ENCODE data around the gene WWC1. TPM values are rescaled to one million over a fixed set of nuclear protein-coding genes. Genes with fewer than 3 reads are reported as not detected.
"Not testable (repeated sequence)": the region's sequence is repeated elsewhere in the genome, so short reads cannot be mapped to it uniquely, and the experiment has no call there.

The WWC1 gene
- total RNA-seq, 3 donors from 2014 or later, result 0.86 to 5.0 (median 1.7) TPM

GRCh38 chr5:168327019-168327421 lies 35.6 kb downstream of the WWC1 start:
- peaks cover 23% of the 10 kb centered on the region for H3K27me3 Mint-ChIP-seq (ENCODE audit: low read depth)
- H3K36me3 Mint-ChIP-seq (ENCODE audit: insufficient read depth), result no peaks in the 10 kb centered on the region
- no peak overlapping the region for H3K4me3 Mint-ChIP-seq
- no peaks in the 10 kb centered on the region for H3K4me1 Mint-ChIP-seq (ENCODE audit: low read depth)
- no peak for ATAC-seq
- DNase-seq, result no peak
- no peaks in the 10 kb centered on the region for H3K9me3 Mint-ChIP-seq

- no peak for DNase-seq
- Mint-ChIP-seq H3K27me3 (ENCODE audit: low read depth) (peaks cover 23% of the 10 kb centered on the region), H3K4me3 (no peak overlapping the region), H3K4me1 (ENCODE audit: low read depth) (no peaks in the 10 kb centered on the region), H3K9me3 (no peaks in the 10 kb centered on the region), H3K36me3 (ENCODE audit: insufficient read depth) (no peaks in the 10 kb centered on the region)
- ATAC-seq, result no peak
Measured at GRCh38 chr5:168327451-168327850, 36.0 kb downstream of the WWC1 start.

- DNase-seq, result no peak
- H3K36me3 Mint-ChIP-seq (ENCODE audit: insufficient read depth), result no peaks in the 10 kb centered on the region
- H3K9me3 Mint-ChIP-seq, result no peaks in the 10 kb centered on the region
- no peaks in the 10 kb centered on the region for H3K4me1 Mint-ChIP-seq (ENCODE audit: low read depth)
- no peak for ATAC-seq
- no peak overlapping the region for H3K4me3 Mint-ChIP-seq
- H3K27me3 Mint-ChIP-seq (ENCODE audit: low read depth), result peaks cover 23% of the 10 kb centered on the region
Measured at GRCh38 chr5:168327994-168328393, 36.5 kb downstream of the WWC1 start.

GRCh38 chr5:168328814-168329213 lies 37.4 kb downstream of the WWC1 start:
- H3K4me1 Mint-ChIP-seq (ENCODE audit: low read depth), result no peaks in the 10 kb centered on the region
- DNase-seq, result no peak
- peaks cover 23% of the 10 kb centered on the region for H3K27me3 Mint-ChIP-seq (ENCODE audit: low read depth)
- no peak for ATAC-seq
- H3K36me3 Mint-ChIP-seq (ENCODE audit: insufficient read depth), result no peaks in the 10 kb centered on the region
- no peak overlapping the region for H3K4me3 Mint-ChIP-seq
- H3K9me3 Mint-ChIP-seq, result no peaks in the 10 kb centered on the region

- ATAC-seq (no peak), DNase-seq (no peak)
- Mint-ChIP-seq H3K36me3 (ENCODE audit: insufficient read depth) (no peaks in the 10 kb centered on the region), H3K4me3 (no peak overlapping the region), H3K4me1 (ENCODE audit: low read depth) (no peaks in the 10 kb centered on the region), H3K9me3 (no peaks in the 10 kb centered on the region), H3K27me3 (ENCODE audit: low read depth) (peaks cover 27% of the 10 kb centered on the region)
Measured at GRCh38 chr5:168329302-168329701, 37.9 kb downstream of the WWC1 start.

- Mint-ChIP-seq H3K4me3 (no peak overlapping the region), H3K27me3 (ENCODE audit: low read depth) (peaks cover 19% of the 10 kb centered on the region), H3K4me1 (ENCODE audit: low read depth) (no peaks in the 10 kb centered on the region), H3K36me3 (ENCODE audit: insufficient read depth) (no peaks in the 10 kb centered on the region), H3K9me3 (no peaks in the 10 kb centered on the region)
- ATAC-seq, result peak in 1 of 2 donors; percentile 48
- DNase-seq, result no peak
Measured at GRCh38 chr5:168332042-168332441, 40.6 kb downstream of the WWC1 start.

GRCh38 chr5:168334280-168334679 lies 42.8 kb downstream of the WWC1 start:
- no peaks in the 10 kb centered on the region for H3K36me3 Mint-ChIP-seq (ENCODE audit: insufficient read depth)
- no peak overlapping the region for H3K4me3 Mint-ChIP-seq
- no peaks in the 10 kb centered on the region for H3K9me3 Mint-ChIP-seq
- H3K4me1 Mint-ChIP-seq (ENCODE audit: low read depth), result no peaks in the 10 kb centered on the region
- ATAC-seq, result no peak
- H3K27me3 Mint-ChIP-seq (ENCODE audit: low read depth), result peaks cover 12% of the 10 kb centered on the region
- no peak for DNase-seq

GRCh38 chr5:168334695-168335094 lies 43.2 kb downstream of the WWC1 start:
- DNase-seq (no peak), ATAC-seq (no peak)
- H3K4me3 Mint-ChIP-seq, result no peak overlapping the region
- no peaks in the 10 kb centered on the region for H3K36me3 Mint-ChIP-seq (ENCODE audit: insufficient read depth)
- peaks cover 8% of the 10 kb centered on the region for H3K27me3 Mint-ChIP-seq (ENCODE audit: low read depth)
- no peaks in the 10 kb centered on the region for H3K9me3 Mint-ChIP-seq
- no peaks in the 10 kb centered on the region for H3K4me1 Mint-ChIP-seq (ENCODE audit: low read depth)

- no peaks in the 10 kb centered on the region for H3K36me3 Mint-ChIP-seq (ENCODE audit: insufficient read depth)
- H3K4me1 Mint-ChIP-seq (ENCODE audit: low read depth), result no peaks in the 10 kb centered on the region
- peaks cover 15% of the 10 kb centered on the region for H3K27me3 Mint-ChIP-seq (ENCODE audit: low read depth)
- DNase-seq (no peak), ATAC-seq (no peak)
- no peak overlapping the region for H3K4me3 Mint-ChIP-seq
- no peaks in the 10 kb centered on the region for H3K9me3 Mint-ChIP-seq
Measured at GRCh38 chr5:168337361-168337760, 45.9 kb downstream of the WWC1 start.

- no peaks in the 10 kb centered on the region for H3K36me3 Mint-ChIP-seq (ENCODE audit: insufficient read depth)
- DNase-seq (no peak), ATAC-seq (no peak)
- H3K9me3 Mint-ChIP-seq, result no peaks in the 10 kb centered on the region
- H3K4me1 Mint-ChIP-seq (ENCODE audit: low read depth), result no peaks in the 10 kb centered on the region
- H3K27me3 Mint-ChIP-seq (ENCODE audit: low read depth), result peaks cover 14% of the 10 kb centered on the region
- H3K4me3 Mint-ChIP-seq, result no peak overlapping the region
Measured at GRCh38 chr5:168339109-168339771, 47.8 kb downstream of the WWC1 start.

- H3K4me1 Mint-ChIP-seq (ENCODE audit: low read depth); ATAC-seq; DNase-seq; H3K4me3 Mint-ChIP-seq; H3K36me3 Mint-ChIP-seq (ENCODE audit: insufficient read depth); H3K9me3 Mint-ChIP-seq: not testable (repeated sequence)
- peaks cover 14% of the 10 kb centered on the region for H3K27me3 Mint-ChIP-seq (ENCODE audit: low read depth)
Measured at GRCh38 chr5:168339772-168340140, 48.3 kb downstream of the WWC1 start.

- ATAC-seq (no peak), DNase-seq (no peak)
- no peak overlapping the region for H3K4me3 Mint-ChIP-seq
- peaks cover 14% of the 10 kb centered on the region for H3K27me3 Mint-ChIP-seq (ENCODE audit: low read depth)
- no peaks in the 10 kb centered on the region for H3K4me1 Mint-ChIP-seq (ENCODE audit: low read depth)
- H3K36me3 Mint-ChIP-seq (ENCODE audit: insufficient read depth), result no peaks in the 10 kb centered on the region
- H3K9me3 Mint-ChIP-seq, result no peaks in the 10 kb centered on the region
Measured at GRCh38 chr5:168340487-168340886, 49.0 kb downstream of the WWC1 start.

- no peaks in the 10 kb centered on the region for H3K4me1 Mint-ChIP-seq (ENCODE audit: low read depth)
- H3K9me3 Mint-ChIP-seq, result no peaks in the 10 kb centered on the region
- no peak for ATAC-seq
- peaks cover 14% of the 10 kb centered on the region for H3K27me3 Mint-ChIP-seq (ENCODE audit: low read depth)
- DNase-seq, result no peak
- H3K36me3 Mint-ChIP-seq (ENCODE audit: insufficient read depth), result no peaks in the 10 kb centered on the region
- no peak overlapping the region for H3K4me3 Mint-ChIP-seq
Measured at GRCh38 chr5:168341178-168341577, 49.7 kb downstream of the WWC1 start.

GRCh38 chr5:168342151-168342825 lies 50.8 kb downstream of the WWC1 start:
- Mint-ChIP-seq H3K4me3 (no peak overlapping the region), H3K4me1 (ENCODE audit: low read depth) (no peaks in the 10 kb centered on the region), H3K36me3 (ENCODE audit: insufficient read depth) (no peaks in the 10 kb centered on the region), H3K27me3 (ENCODE audit: low read depth) (peaks cover 14% of the 10 kb centered on the region), H3K9me3 (no peaks in the 10 kb centered on the region)
- no peak for ATAC-seq
- no peak for DNase-seq

- Mint-ChIP-seq H3K4me3 (no peak overlapping the region), H3K4me1 (ENCODE audit: low read depth) (no peaks in the 10 kb centered on the region), H3K9me3 (no peaks in the 10 kb centered on the region), H3K27me3 (ENCODE audit: low read depth) (peaks cover 10% of the 10 kb centered on the region), H3K36me3 (ENCODE audit: insufficient read depth) (no peaks in the 10 kb centered on the region)
- DNase-seq, result no peak
- ATAC-seq, result no peak
Measured at GRCh38 chr5:168342985-168343384, 51.5 kb downstream of the WWC1 start.

Data from activated T-cell treated with anti-CD3 and anti-CD28 coated beads, Interleukin-2, amount 50 U/mL, for 4 hours (primary cell).